ENCODE results near the gene FOXA3. TPM values are rescaled to one million over a fixed set of nuclear protein-coding genes. Genes with fewer than 3 reads are reported as not detected.
"Not testable (repeated sequence)": the region's sequence is repeated elsewhere in the genome, so short reads cannot be mapped to it uniquely, and the experiment has no call there.

Gene FOXA3
- total and polyA plus RNA-seq, 12 donors = 0.01 to 0.11 TPM; not detected in 10

DNA sequence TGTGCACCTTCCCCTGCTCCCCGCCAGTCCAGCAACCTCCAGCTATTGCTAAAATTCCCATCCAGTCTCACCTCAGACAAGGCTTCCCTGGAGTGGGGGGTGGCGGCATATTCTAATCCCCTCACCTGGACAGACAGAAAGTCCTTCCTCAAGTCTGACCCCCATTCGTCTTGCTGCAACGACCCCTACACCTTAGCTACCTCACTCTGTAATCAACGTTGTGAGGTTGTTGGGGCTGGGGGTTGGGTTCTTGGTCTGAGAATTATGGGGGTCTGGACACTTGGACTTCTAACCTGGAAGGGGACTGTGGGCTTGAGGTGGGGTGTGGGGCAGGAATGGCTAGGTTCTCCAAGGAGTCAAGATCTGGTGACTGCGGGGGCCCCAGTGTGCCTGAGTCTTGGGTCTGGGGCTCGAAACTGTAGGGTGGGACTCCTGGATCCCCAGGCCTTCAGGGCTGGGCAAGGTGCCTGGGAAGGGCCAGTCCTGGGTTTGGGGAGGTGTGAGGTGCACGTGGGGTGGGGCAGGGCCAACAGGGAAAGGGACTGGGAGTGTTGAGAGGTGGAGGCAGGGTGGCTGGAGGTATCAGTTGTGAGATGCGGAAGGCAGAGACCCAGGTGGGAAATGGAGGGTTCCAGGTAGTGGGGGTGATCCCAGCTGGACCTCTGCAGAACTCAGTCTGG is 1.3 kb downstream of the FOXA3 start:
- Histone ChIP-seq H3K4me3 (no peak overlapping the region), H3K9me3 (no peaks in the 10 kb centered on the region), H3K27me3 (peaks cover 0 to 31% (median 23%) of the 10 kb centered on the region in 7 donors), H3K4me1 (peaks cover 0 to 33% (median 25%) of the 10 kb centered on the region in 9 donors), H3K27ac (no peak overlapping the region), H3K36me3 (peaks cover 0 to 15% (median 0%) of the 10 kb centered on the region in 9 donors)
- DNase-seq (no peak), ATAC-seq (no peak)
- intact Hi-C loops (cut with DNase I) = loop anchor here in 1 of 10 donors (2.0 kb wide), 1 partner anchor 17 kb away; no protein-coding TSS in a partner anchor
- TF ChIP-seq, protein P1, sequence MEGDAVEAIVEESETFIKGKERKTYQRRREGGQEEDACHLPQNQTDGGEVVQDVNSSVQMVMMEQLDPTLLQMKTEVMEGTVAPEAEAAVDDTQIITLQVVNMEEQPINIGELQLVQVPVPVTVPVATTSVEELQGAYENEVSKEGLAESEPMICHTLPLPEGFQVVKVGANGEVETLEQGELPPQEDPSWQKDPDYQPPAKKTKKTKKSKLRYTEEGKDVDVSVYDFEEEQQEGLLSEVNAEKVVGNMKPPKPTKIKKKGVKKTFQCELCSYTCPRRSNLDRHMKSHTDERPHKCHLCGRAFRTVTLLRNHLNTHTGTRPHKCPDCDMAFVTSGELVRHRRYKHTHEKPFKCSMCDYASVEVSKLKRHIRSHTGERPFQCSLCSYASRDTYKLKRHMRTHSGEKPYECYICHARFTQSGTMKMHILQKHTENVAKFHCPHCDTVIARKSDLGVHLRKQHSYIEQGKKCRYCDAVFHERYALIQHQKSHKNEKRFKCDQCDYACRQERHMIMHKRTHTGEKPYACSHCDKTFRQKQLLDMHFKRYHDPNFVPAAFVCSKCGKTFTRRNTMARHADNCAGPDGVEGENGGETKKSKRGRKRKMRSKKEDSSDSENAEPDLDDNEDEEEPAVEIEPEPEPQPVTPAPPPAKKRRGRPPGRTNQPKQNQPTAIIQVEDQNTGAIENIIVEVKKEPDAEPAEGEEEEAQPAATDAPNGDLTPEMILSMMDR (IDR thresholded peaks at IDR 0.05) = no peak
- WGBS, 2 donors = 61 to 65% methylated on average over 9 of the region's 9 CpGs

DNA sequence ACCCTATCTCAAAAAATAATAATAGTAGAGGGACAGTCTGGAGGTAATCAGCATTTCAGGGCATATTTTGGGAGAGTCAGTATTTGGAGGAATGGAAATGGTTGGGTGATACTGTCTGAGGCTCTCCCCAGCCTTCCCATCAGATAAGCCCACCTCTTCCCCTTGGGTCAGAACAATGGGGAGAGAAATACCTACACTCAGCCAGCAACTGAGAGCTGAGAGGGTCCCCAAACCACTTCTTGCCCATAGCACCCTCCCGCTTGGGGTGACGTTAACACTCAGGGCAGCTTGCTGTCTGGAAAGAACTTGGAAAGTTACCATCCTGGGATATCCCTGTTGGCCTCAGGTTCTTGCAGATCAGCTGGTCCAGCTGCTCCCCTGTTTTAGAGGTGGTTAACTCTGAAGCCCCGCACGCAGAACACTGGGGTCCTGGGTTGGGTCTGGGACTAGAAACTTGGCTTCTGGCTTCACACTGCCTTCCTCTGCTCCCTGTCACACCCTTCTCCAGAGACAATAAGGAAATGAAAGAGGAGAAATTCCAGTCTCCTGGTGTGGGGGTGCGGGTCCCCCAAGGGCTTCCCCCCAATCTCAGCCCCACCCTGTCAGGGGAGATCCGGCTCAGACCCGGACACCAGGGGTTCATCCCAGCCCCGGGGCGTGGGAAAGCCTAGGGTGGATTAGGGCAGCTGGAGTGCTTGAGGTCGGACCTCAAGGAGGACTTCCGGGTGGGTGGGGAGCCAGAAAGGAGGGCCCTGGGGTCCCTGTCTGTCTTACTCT is 2.5 kb downstream of the FOXA3 start:
- intact Hi-C loops (cut with DNase I) = no loop called here
- Histone ChIP-seq H3K27me3 (peaks cover 0 to 31% (median 23%) of the 10 kb centered on the region in 7 donors), H3K36me3 (peaks cover 0 to 3% (median 0%) of the 10 kb centered on the region in 9 donors), H3K27ac (no peak overlapping the region), H3K9me3 (no peaks in the 10 kb centered on the region), H3K4me1 (peaks cover 0 to 23% (median 20%) of the 10 kb centered on the region in 9 donors), H3K4me3 (no peak overlapping the region)
- no peak for DNase-seq
- WGBS, 2 donors = 52 to 55% methylated on average over 11 of the region's 11 CpGs
- TF ChIP-seq, protein P1 (IDR thresholded peaks at IDR 0.05) = no peak
- no peak for ATAC-seq

GRCh38 chr19:45867241-45867640 is 3.1 kb downstream of the FOXA3 start:
- ATAC-seq; H3K9me3 ChIP-seq; H3K4me3 ChIP-seq; H3K36me3 ChIP-seq; DNase-seq; intact Hi-C loops (cut with DNase I); H3K27ac ChIP-seq: not testable (repeated sequence)
- peaks cover 0 to 16% (median 14%) of the 10 kb centered on the region in 9 donors for H3K4me1 ChIP-seq
- peaks cover 0 to 31% (median 23%) of the 10 kb centered on the region in 7 donors for H3K27me3 ChIP-seq
- WGBS, 2 donors = 56 to 78% methylated on average over 4 of the region's 4 CpGs

DNA sequence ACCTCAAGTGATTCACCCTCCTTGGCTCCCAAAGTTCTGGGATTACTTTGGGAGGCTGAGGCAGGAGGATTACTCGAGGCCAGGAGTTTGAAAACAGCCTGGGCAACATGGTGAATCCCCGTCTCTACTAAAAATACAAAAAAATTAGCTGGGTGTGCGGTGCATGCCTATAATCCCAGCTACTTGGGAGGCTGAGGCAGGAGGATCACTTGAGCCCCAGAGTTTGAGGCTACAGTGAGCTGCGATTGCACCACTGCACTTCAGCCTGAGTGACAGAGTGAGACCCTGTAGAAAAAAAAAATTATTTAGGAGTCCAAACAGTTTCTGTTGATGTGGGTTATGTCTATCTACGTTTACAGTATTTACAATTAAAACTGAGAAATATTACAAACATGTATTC is 6.7 kb downstream of the FOXA3 start:
- no peak for DNase-seq
- no peaks in the 10 kb centered on the region for H3K9me3 ChIP-seq
- no peaks in the 10 kb centered on the region for H3K36me3 ChIP-seq
- 80 to 83% methylated on average over 5 of the region's 5 CpGs for WGBS, 2 donors
- H3K27ac ChIP-seq = no peak overlapping the region
- TF ChIP-seq, protein P1 (IDR thresholded peaks at IDR 0.05) = no peak
- ATAC-seq = no peak
- H3K4me3 ChIP-seq = no peak overlapping the region
- H3K27me3 ChIP-seq = peaks cover 0 to 9% (median 3%) of the 10 kb centered on the region in 7 donors
- H3K4me1 ChIP-seq = no peaks in the 10 kb centered on the region
- intact Hi-C loops (cut with DNase I) = no loop called here

Data from heart right ventricle (tissue), 16 donors.